GM18868 (cell line): ENCODE measurements around the gene THEMIS.
"Not testable (repeated sequence)": the region's sequence is repeated elsewhere in the genome, so short reads cannot be mapped to it uniquely, and the experiment has no call there.

ENCODE experiments used
- ATAC-seq: cut with Tn5 transposase; IDR thresholded peaks from one replicate; pipeline ENCODE4 v1.9.1; 2021; ENCODE audit warnings: mild to moderate bottlenecking, moderate library complexity; ENCODE audit not compliant: unreplicated experiment

THEMIS gene

DNA sequence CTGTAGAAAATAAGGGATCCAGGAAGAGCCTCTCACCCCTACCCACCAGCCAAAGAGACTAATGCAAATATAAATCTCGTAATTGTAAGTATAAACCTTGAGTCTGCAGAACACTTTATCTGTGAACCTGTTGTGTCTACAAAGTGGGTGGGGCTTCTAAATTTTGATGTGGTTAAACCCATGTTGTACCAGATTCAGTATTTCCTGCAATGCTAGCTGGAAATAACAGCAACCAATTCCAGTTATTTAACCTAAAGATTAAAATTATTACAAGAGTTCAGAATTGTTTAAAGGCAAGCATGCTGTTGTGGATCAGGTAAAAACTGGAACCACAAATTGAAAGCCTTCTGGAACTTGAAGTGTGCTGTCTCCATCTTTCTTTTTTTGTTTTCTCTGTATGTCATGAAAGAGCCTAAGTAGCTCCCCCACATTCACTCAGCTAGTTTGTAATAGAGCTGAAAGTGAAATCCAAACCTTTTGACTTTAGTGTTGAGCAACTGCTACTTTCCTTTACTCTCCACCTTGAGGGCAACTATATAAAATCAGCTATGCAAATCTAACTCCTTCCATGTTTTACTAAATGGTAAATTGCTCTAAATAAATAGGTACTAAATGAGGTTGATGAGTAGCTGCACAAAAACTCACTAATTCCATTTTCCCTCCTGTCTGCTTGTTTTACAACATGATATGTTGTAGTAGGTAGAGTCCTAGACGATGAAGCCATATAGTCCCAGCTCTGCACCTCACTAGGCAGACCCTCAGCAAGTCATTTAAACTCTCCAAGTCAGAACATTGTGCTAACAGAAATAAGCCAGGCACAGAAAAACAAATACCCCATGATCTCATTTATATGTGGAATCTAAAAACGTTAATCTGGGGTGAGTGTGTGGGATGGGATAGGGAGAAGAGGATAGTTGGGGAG, 17.9 kb upstream of the THEMIS start:
- no peak for ATAC-seq

DNA sequence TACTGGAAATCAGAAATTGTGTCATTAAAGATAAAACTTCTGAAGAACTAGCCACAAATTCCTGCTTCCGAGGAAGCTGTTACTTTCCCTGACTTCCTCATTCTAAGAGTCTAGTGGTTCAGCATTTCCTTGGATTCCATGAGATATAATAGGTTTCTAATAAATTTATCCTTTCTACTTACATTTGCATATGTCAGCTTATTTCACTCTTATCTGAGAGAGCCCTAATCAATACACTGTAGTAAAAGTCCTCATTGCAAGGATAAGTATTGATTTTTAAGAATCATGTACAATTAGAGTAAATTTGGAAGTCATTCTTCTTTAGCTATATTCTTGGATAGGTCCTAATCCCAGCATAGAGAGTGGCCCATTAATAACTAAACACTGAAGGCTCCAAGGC, 16.9 kb upstream of the THEMIS start:
- ATAC-seq, result no peak

DNA sequence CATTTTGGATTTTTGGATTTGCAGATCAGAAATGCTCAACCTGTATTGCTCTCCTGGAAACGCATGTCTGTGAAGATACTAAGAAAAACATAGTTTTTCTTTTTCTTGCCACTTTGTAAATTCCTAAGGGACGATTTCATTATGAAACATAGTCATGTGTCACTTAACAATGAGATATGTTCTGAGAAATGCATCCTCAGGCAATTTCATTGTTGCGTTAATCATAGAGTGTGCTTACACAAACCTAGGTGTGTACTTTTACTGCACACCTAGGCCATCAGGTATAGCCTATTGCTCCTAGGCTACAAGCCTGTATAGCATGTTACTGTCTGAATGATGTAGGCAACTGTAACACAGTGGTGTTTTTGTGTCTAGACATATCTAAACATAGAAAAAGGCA, 13.4 kb upstream of the THEMIS start:
- ATAC-seq, result no peak

DNA sequence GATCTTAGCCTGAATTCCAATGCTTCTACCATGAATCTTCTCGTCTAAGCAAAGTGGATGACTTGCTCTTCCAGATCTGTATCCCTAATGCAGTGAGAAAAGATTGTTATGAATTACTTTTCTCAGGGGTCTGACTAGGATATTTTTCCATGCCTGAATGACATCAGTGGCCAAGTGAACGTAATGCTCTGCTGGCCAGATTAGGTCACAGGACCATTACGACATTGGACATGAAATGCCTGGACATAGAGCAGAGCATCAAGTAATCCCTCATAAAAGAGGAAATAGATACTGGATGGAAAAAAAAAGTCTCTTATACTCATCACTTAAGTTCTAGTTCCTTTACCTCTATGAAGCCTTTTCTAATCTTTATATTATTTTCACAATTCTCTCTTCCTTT, 12.1 kb upstream of the THEMIS start:
- ATAC-seq, result no peak

DNA sequence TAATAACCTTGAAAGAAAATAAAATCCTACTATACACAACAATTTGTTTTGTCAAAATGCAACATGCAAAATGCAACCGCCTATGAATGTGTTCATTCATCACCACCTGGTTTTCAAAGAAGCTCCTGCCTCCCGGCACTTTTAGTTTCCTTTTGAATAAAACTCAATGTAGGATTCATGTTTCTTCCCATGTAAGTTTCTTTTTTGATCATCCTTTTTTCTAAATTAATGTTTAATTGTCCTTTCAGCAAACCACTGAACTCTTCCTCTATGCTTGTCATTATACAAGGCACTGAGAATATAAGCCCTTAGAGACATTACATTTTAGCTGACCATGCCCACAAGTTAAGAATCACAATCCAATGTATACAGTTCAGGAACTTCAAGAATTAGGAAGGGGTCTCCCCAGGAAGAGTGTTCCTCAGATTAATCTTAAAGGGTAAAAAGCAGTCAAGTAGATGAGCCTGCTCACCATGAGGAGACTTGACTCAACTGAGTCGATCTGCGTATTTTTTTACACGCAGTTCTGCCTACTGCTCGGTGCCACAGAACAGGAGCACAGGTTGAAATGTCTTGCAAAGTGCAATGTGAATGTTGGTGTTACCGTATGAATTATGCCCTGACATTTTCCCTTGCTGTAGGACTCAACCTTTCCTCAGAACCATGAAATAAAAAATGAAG, 7.2 kb upstream of the THEMIS start:
- ATAC-seq, result peak; percentile 62

DNA sequence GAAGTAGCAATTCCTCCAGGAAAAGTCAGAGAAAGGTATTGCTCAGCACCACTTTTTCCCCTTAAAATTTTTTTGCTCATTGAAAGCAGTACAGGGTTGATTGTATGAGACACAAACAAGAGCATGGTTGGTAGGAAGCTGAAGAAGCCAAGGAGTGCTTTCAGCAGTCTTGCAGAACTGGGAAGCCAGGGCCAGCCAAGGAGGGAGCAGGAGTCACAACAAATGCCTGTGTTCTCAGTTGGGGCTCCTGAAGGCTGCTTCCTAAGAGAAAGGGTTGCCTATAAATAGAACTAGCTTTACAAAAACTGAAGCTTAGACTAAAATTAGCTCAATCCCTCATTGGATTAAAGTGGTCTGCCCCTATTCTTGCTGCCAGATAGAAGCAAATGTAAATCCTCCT, 3.3 kb upstream of the THEMIS start:
- ATAC-seq, result no peak

DNA sequence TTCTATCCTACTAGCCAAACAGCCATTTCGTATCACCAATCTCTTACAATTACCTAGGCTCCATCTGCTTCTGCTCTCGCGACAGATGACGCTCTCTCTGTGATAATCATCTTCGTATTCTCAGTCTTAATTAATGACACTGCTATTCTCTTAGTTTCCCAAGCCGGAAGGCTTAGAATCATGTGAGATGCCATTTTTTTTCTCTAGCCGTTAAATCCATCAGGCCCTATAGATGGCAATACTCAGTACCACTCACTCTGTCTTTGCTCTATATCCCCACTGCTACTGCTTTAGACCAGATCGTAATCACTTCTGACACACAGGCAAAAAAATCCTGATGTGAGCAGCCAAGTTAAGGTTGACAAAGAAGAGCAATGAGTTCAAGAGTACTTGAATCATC, 2.1 kb upstream of the THEMIS start:
- no peak for ATAC-seq

DNA sequence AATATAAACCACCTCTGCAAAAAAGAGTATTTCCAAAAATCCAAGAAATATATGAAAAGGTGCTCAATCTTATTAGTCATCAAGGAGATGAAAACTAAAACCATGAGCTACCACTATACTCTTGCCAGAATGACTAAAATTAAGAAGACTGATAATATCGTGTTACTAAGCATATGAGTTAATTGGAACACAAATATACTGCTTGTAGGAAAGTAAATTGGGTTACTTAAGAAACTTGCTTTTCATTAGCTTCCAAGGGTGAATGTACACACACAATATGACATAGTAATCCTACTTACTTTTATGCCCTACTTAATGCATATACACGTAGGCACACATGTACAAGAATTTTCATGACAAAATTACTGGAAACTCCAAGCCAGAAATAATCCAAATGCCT, 3.4 kb downstream of the THEMIS start:
- ATAC-seq, result no peak

DNA sequence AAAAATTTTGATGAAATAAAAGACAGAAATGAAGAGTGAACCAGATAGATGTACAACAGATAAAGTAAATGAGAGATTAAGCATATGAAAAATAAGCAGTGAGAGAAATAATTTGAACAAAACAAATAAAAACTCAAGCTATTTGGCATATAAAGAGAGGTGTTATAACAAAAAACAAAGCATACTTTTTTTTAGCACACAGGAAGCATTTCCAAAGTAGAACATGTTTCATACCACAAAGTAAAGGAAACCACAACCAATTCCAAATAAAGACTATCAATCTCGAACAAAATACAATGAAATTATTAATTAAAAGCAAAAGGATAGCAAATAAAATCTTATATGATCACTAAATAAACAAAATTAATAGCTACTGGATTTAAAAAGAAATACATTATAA, 6.8 kb downstream of the THEMIS start:
- ATAC-seq, result no peak

DNA sequence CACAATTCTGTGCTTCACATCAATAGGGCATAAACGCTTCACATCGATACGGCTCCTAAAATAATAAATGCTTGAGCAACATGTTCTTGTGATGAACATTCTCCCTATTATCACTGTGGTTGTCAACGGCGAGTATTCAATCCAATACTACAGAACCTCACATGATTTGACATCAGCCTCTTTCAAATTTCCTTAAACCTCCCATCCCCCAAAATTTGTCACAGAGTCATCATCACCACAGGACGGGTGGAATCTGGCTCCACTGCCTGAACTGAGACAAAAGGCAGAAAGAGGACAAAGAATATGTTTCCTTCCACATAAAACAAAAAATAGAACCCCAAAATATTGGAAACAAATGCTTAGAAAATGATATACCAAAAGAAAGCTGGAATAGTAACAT, 7.3 kb downstream of the THEMIS start:
- ATAC-seq, result no peak

DNA sequence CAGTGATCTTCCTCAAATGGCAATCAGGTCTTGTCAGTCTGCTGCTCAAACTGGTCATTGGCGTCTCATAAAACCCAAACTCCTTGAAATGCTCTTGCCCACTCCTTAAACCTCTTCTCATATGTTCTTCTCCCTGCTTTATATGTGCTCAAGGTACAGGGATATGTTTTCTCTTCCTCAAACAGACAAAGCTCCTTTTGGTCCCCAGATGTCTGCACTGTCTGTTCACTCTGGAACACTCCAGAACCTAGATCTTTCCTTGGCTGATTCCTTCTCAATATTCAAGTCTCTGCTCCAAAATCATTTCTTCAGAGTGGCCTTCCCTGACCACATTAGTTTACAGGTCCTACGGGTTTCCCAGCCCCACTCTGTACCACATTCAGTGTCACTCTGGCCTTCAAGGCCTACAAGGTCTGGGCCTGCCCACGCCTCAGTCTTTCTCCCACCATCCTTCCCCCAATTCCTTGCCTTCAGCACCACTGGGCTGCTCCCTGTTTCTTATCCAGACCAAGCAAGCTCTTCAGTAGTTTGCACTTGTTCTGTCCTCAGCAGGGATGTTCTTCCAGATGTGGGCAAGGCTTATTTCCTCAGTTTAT, 9.0 kb downstream of the THEMIS start:
- no peak for ATAC-seq

DNA sequence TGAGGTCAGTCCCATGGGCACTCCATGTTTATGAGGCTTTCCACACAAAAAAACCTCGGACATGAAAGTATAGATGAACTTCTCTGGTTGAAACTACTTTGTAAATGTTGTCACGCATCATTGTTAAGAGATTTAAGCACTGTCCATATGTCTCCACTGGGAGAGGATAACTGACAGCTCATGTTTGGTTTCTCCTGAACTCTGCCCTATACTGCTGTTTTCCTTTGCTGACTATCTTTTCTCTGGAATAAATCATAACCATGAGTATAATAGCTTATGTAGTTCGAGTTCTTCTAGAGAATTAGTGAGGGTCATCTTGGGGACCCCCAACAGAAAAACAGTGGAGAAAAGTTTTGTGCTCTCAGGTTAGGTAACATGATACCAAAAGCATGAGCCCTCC, 14.3 kb downstream of the THEMIS start:
- ATAC-seq, result no peak

DNA sequence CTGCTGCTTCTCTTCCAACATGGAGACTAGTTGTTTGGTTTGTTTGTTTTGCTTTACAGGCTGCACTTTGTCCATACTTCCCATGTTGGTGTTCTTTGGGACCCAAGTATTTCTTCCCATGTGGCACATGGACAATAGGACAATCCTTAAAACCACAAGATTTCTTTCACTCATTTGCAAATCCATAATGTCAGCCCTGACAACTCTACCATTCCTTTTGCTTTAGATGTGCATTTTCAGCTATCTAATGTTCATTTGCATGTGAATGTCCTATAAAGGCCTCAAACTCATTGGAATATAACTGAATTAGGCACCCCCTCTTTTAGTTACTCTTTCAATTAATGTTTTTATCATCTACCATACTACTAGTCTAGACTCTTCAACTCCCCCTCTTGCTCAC, 16.7 kb downstream of the THEMIS start:
- ATAC-seq, result no peak

DNA sequence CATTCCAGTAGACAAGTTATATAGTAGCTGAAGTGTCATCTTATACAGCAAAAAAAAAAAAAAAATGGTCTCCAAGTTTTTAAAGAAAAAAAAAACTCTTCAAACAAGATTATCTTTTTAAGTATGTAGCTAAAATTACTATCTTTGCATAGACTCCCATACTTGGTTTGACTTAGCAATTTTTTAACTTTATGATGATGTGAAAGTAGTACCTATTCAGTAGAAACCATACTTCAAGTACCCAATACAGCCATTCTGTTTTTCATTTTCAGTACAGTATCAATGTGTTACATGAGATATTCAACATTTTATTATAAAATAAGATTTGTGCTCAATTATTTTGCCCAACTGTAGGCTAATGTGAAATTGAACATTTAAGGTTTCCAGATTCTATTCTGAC, 18.9 kb downstream of the THEMIS start:
- ATAC-seq, result not testable (repeated sequence)

DNA sequence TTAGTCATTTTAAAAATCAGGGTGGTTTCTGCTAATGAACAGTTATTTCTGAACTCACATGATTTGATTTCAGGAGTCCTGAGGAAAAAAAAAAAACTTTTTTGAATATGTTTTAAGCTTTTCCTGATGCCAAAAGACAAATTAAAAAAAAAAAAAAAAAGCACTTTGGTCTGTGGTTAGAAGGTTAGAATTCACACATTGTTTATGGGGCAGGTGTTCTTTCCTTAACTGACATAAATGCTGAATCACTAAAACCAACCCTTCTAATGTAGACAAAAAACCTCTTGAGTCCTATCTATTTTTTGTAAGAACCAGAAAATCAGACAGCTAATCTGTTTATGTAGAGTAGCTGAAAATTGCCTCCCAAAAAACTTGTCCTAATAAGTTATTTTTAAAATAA, 20.4 kb downstream of the THEMIS start:
- ATAC-seq, result no peak

DNA sequence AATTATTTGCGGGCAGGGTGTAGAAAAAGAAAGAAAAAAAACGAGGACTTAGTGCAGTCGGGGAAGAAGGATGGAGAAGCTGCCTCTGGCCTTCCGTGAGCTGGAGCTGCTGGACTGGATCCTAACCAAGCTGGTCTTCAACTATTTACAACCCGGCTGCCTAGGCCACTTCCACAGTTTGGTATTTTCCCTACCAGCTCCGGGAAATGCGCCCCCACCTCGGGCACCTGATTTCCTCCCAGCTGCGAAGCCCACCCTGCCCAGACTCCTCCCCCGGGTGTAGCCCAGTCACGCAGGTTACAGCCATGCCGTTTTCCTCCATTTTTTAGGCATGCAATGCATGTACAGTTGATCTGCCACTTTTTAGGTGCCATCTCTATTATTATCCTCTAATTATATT, 21.2 kb downstream of the THEMIS start:
- ATAC-seq, result no peak

DNA sequence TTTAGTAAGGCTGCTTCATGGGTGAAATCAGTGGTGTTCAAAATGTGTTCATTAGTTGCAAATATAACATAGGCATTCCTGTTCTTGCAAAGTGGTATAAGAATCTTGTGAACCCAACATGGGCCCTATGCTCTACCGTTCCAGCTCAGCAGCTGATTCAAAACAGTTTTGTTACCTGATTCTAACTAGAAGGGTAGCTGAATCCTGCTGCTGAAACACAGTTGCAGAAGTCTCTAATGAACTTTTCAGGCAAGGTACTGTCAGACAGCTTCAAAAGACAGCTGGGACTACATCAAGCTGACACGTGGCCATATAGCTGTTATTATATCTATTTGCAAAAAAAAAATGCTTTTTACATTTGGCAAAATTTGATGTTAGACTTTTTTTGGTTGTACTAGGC, 22.7 kb downstream of the THEMIS start:
- no peak for ATAC-seq

DNA sequence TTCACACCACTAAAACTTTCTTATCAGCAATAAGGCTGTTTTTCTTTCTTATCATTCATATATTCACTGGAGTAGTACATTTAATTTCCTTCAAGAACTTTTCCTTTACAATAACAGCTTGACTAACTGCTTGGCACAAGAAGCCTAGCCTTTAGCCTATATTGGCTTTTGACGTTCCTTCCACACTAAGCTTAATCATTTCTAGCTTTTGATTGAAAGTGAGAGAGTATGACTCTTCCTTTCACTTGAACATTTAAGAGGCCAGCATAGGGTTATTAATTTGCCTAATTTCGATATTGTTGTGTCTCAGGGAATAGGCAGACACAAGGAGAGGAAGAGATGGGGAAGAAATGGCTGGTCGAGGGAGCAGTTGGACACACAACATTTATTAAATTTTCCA, 23.6 kb downstream of the THEMIS start:
- ATAC-seq, result no peak

DNA sequence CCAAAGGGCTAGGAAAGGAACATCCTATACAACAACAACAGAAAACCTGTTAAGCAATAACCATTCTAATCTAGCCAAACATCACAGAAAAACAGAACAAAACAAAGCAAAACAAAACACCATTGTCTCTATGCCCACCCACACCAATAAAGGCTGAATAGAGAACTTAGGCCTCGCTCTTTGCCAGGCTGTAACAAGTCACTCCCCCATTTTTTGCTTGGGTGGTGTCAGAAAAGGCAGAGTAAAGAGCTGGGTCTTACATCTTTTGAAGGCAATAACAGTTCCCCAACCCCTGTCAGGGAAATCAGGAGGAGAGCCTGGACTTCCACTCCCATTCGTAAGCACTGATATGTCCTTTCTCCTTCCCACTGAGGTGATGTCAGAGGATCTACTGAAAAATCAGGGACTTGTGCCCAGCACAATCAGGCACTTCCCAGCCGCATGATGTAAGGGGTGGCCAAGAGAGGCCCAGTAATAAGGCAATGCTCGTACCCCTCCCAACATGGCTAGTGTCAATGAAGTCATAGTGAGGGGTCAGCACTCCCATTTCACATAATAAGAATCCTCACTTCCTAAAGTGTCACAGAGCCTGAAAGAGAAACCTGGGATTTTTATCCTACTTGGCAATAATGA, 31.0 kb downstream of the THEMIS start:
- no peak for ATAC-seq

DNA sequence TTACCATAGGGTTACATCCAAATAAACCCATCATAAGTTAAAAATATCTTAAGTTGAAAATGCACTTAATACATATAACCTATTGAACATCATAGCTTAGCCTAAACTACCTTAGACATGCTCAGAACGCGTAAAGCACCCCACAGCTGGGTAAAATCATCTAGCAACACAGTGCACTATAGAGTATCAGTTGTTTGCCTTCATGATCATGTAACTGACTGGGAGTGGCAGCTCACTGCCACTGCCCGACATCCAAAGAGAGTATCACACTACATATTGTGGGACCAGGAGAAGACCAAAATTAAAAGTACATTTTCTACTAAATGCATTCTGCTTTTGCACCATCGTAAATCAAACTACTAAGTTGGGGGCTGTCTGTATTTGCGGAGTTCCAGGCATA, 31.7 kb downstream of the THEMIS start:
- ATAC-seq, result no peak

DNA sequence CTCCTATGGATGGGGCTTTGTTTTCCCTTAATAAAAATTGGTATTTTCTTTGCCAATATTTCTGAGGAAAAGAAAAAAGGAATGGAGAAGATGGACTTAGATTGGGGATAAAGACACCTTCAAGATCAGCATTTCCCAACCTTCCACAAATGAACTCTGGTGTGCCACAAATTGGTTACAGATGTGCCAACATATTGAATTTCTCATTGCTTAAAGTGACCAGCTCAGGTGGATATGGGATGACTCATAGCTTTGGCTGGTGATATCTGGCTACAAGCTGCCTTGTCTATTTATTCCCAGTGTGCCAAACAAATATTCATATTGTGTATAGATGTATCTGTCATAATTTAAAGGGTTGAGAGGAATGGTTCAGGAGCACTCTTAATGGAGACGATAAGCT, 32.5 kb downstream of the THEMIS start:
- no peak for ATAC-seq

DNA sequence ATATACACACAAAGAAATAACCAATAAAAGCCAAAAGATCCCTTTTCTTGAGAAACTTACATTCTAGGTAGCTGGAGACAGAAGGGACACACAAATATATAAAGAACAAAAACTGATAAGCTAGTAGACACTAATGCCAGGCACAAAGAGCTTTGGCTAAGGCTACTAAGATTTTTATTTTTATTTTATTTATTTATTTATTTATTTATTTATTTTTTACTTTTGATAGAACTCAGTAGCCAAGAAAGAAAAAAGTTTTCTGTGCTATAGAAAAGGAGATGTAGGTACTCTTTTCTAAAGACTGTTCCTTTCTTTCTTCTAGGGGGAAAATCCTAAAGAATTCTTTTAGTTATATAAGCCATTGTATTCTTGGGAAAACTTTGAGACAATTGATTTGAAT, 34.1 kb downstream of the THEMIS start:
- no peak for ATAC-seq
